ENCODE results near the gene ABI1. TPM values are rescaled to one million over a fixed set of nuclear protein-coding genes. Genes with fewer than 3 reads are reported as not detected.

The ABI1 gene
- total and polyA plus RNA-seq, 4 donors, result 10.7 to 18.3 (median 14.3) TPM

DNA sequence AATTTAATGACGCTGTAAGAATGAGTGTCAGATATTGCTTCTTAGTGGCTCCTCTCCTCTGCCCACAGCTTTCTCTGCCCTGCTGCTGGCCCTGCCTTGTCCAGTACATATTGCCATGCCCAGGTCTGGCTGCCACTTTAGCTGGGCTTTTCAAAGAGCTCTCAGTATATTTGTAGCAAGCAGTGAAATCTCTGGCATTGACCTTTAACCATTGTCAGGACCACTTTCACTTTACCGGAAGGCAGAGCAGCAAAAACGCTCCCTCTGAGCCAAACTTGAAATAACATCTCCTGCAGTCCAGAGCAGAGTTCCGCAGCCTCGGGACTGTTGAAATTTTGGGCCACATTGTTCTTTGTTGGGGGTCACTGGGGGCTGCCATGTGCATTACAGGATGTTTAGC is 149.4 kb downstream of the ABI1 start:
- Histone ChIP-seq H3K9ac (ENCODE audit: low read depth in 1 of 2, low read length in 2 of 2) (no peak overlapping the region), H3K4me1 (ENCODE audit: control insufficient read depth in 4 of 4, insufficient read depth in 4 of 4, low read length in 3 of 4) (peaks cover 0 to 2% (median 0%) of the 10 kb centered on the region in 4 donors), H3K4me3 (ENCODE audit: low read depth in 1 of 3, low read length in 3 of 3) (no peak overlapping the region), H3K27me3 (ENCODE audit: control insufficient read depth in 4 of 4, insufficient read depth in 4 of 4, low read length in 3 of 4) (no peaks in the 10 kb centered on the region), H3K9me3 (ENCODE audit: control insufficient read depth in 4 of 4, low read length in 3 of 4) (no peaks in the 10 kb centered on the region), H3K36me3 (ENCODE audit: control insufficient read depth in 4 of 4, insufficient read depth in 3 of 4, low read depth in 1 of 4, low read length in 3 of 4) (peaks cover 0 to 21% (median 13%) of the 10 kb centered on the region in 4 donors), H3K27ac (ENCODE audit: low read depth in 1 of 2, low read length in 2 of 2) (no peak overlapping the region)
- TF ChIP-seq SP1 (IDR thresholded peaks at IDR 0.05) (peak; percentile 72), TAF1 (conservative IDR thresholded peaks at IDR 0.05) (no peak), FOXA2 (IDR thresholded peaks at IDR 0.05) (no peak), RXRA (IDR thresholded peaks at IDR 0.05) (peak; percentile 36 to 56), NR2F2 (IDR thresholded peaks at IDR 0.05) (no peak), HNF4A (conservative IDR thresholded peaks at IDR 0.05) (peak; percentile 56 to 66), RAD21 (IDR thresholded peaks at IDR 0.05) (peak in 1 of 2 donors; percentile 41), YY1 (IDR thresholded peaks at IDR 0.05) (peak; percentile 35), MAX (IDR thresholded peaks at IDR 0.05) (no peak), FOXA1 (IDR thresholded peaks at IDR 0.05) (no peak), CTCF (IDR thresholded peaks at IDR 0.05; ENCODE audit: low read depth, low read length, missing input control) (no peak), GABPA (IDR thresholded peaks at IDR 0.05 in 1 of 2, conservative IDR thresholded peaks at IDR 0.05 in 1 of 2) (peak in 1 of 2 donors; percentile 39), HNF4G (IDR thresholded peaks at IDR 0.05) (peak; percentile 32), EGR1 (IDR thresholded peaks at IDR 0.05; ENCODE audit: low read depth in 2 of 2) (no peak), JUND (IDR thresholded peaks at IDR 0.05) (no peak), ATF3 (IDR thresholded peaks at IDR 0.05) (no peak)
- TF ChIP-seq, protein P1, sequence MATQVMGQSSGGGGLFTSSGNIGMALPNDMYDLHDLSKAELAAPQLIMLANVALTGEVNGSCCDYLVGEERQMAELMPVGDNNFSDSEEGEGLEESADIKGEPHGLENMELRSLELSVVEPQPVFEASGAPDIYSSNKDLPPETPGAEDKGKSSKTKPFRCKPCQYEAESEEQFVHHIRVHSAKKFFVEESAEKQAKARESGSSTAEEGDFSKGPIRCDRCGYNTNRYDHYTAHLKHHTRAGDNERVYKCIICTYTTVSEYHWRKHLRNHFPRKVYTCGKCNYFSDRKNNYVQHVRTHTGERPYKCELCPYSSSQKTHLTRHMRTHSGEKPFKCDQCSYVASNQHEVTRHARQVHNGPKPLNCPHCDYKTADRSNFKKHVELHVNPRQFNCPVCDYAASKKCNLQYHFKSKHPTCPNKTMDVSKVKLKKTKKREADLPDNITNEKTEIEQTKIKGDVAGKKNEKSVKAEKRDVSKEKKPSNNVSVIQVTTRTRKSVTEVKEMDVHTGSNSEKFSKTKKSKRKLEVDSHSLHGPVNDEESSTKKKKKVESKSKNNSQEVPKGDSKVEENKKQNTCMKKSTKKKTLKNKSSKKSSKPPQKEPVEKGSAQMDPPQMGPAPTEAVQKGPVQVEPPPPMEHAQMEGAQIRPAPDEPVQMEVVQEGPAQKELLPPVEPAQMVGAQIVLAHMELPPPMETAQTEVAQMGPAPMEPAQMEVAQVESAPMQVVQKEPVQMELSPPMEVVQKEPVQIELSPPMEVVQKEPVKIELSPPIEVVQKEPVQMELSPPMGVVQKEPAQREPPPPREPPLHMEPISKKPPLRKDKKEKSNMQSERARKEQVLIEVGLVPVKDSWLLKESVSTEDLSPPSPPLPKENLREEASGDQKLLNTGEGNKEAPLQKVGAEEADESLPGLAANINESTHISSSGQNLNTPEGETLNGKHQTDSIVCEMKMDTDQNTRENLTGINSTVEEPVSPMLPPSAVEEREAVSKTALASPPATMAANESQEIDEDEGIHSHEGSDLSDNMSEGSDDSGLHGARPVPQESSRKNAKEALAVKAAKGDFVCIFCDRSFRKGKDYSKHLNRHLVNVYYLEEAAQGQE (IDR thresholded peaks at IDR 0.05), result no peak
- TF ChIP-seq, protein P2, sequence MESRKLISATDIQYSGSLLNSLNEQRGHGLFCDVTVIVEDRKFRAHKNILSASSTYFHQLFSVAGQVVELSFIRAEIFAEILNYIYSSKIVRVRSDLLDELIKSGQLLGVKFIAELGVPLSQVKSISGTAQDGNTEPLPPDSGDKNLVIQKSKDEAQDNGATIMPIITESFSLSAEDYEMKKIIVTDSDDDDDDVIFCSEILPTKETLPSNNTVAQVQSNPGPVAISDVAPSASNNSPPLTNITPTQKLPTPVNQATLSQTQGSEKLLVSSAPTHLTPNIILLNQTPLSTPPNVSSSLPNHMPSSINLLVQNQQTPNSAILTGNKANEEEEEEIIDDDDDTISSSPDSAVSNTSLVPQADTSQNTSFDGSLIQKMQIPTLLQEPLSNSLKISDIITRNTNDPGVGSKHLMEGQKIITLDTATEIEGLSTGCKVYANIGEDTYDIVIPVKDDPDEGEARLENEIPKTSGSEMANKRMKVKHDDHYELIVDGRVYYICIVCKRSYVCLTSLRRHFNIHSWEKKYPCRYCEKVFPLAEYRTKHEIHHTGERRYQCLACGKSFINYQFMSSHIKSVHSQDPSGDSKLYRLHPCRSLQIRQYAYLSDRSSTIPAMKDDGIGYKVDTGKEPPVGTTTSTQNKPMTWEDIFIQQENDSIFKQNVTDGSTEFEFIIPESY (IDR thresholded peaks at IDR 0.05), result no peak
- 34% methylated on average over 5 of the region's 5 CpGs for WGBS
- no peak for DNase-seq (ENCODE audit: low spot score)

All from liver (tissue), 9 donors.